HL-60/S4 treated with retinoic acid at 250 ng/mL for 4 days and 3 days (cell line): ENCODE results near the gene DPAGT1.
"Not testable (repeated sequence)": the region's sequence is repeated elsewhere in the genome, so short reads cannot be mapped to it uniquely, and the experiment has no call there.

Source experiments
- in situ Hi-C: fragments of 300-500 bp; cut with MboI; formaldehyde crosslinking; loops from 2 replicates; pipeline ENCODE4 v1.7.0; 2022; ENCODE audit warnings: low sequenced_read_pairs

The DPAGT1 gene

DNA sequence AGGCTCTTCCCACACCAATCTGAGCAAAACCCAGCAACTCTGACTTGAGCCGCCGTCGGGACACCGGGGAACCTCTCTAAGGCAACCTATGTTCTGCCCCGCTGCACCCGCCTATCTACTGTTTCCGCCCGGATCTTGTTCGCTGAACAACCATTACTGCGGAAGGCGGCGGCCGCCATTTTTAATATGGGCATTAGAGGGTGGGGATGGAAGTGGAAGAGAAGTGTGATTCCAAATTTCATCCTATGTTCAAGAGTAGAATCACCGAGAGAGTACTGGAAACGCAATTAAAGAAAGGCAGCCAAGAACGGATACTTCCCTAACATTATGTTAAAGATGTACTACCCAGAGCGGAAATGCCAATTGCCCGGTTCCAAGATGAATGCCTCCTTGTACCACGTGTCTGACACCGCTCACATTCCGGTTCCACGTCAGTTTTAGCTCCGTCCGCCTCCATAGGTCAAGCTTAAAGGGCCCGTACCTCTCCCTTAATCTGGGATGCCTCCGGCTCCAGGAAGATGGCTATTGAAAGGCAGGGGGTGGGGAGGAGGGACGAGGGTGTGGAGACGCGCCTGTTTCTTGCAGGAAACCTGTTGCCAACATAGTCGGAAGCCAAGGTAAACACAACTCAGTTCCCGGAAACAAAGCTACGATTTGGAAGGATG is at the start of gene DPAGT1:
Gene DPAGT1 (minus strand): TSS at position 95 of the 665 bp plus-strand sequence. CDS start 198 bp downstream, outside the sequence.
- in situ Hi-C loops = no loop called here

DNA sequence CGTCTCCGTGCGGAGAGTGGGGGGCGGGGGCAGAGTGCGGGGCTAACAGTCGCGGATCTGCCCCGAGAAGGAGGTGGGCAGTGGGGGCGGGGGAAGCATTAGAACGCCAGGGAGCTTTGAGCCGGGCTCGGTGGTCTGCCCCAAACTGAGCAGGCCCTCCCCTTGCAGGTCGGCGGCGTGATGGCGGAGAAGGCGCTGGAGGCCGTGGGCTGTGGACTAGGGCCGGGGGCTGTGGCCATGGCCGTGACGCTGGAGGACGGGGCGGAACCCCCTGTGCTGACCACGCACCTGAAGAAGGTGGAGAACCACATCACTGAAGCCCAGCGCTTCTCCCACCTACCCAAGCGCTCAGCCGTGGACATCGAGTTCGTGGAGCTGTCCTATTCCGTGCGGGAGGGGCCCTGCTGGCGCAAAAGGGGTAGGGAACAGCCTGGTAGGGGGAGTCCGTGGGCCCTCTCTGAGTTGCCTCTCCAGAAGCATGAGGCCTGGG is 48.2 kb upstream of the DPAGT1 start:
- in situ Hi-C loops = no loop called here

- in situ Hi-C loops = no loop called here
Observed at GRCh38 chr11:119149018-119149785, 47.5 kb upstream of the DPAGT1 start, which contains the start of gene ABCG4. TSS of gene ABCG4 (plus strand) at chr11:119149052. CDS start at chr11:119149966, 914 bp downstream.

DNA sequence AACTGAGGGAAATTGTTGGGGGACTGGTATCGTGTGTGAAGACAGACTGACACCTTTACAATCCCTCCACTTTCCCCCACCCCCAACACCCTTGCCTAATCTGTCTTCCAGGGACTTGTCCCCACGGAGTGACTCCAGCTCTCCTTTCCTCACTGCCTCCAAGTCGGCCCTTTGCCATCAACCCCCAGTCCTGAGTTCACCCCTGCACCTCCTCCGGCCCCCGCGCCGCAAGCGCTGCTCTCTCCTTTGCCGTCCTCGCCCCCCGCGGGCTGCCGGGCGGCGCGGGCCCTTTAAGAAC is 47.0 kb upstream of the DPAGT1 start:
- in situ Hi-C loops = no loop called here

DNA sequence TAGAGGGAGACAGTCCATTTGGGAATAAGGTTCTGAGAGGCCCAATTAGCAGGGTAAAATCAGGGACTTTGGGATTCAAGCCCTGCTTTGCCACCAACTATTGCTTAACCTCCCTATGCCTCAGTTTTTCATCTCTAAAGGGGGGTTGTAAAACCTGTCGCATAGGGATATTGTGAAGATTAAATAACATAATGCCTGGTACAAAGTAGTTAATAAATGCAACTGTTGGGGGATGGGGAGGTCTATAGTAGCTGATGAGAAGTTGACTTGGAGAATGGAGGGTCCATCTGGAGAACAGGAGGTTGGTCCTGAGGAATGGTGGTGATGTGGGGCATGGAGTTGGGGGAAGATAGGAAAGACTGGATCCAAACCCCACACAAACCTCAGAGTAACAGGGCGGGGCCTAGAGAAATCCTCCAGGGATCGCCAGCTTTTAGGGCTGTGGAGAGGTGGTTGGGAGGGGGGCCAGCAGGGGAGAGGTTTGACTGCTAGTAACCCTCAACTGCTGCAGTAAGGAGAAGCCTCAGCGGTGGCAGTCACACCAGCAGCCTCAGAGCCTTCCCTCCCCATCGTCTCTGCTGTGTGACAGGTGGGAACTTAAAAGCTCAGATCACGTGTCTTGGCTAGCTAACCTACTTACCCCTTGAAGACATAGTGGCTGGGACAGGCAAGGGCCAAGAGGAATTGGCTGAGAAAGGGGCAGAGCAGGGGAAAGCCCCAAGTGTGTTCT is 46.1 kb upstream of the DPAGT1 start:
- in situ Hi-C loops = no loop called here

DNA sequence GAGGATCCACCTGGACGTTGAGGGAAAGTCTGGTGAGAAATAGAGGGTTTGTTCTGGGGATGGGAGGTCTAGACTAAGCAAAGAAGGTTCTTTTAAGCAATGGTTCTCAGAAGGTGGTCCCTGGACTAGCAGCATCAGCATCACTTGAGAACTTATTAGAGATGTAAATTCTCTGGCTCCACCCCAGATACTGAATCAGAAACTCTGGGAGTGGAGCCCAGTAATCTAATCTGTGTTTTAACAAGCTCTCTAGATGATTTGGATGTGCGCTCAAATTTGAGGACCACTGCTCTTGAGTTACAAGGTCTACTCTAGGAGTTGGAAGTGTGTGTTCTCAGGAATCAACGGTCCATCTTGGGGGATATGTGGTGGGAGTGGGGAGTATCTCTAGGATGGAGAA is 43.9 kb upstream of the DPAGT1 start:
- in situ Hi-C loops = no loop called here

DNA sequence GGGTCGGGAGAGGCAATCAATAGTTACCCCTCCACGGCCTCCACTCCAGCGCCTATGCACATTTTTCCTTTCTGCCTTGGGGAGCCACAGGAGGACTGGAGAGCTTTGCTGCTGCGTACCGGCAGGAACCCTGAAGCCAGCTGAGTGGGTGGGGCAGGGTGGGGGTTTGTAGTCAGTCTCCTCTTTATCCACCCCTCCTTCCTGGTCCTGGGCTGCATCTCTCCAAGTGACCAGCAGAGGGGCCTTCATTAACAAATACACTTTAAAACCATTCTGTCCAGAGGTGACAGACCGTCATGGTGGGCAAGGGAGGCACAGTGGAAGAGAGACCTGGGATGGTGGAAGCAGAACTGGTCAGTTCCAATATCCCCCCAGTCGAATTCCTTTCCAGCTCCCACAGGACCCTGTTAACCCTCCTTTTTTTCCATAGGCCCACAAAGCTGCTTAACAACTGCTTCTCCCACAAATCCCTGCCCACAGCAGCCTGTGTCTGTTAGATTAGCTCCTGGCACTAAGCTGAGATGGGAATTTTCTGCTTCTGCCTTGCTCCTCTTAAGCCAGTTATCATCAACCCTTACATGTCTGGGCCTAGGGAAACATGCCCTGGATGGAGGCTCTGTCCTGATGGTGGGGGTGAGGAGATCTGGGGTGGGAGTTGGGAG is 43.3 kb upstream of the DPAGT1 start:
- in situ Hi-C loops = no loop called here

- in situ Hi-C loops = not testable (repeated sequence)
Observed at GRCh38 chr11:119139276-119139675, 37.6 kb upstream of the DPAGT1 start.

- in situ Hi-C loops = no loop called here
Observed at GRCh38 chr11:119134389-119134978, 32.8 kb upstream of the DPAGT1 start.

- in situ Hi-C loops = no loop called here
Observed at GRCh38 chr11:119130662-119131061, 29.0 kb upstream of the DPAGT1 start.

DNA sequence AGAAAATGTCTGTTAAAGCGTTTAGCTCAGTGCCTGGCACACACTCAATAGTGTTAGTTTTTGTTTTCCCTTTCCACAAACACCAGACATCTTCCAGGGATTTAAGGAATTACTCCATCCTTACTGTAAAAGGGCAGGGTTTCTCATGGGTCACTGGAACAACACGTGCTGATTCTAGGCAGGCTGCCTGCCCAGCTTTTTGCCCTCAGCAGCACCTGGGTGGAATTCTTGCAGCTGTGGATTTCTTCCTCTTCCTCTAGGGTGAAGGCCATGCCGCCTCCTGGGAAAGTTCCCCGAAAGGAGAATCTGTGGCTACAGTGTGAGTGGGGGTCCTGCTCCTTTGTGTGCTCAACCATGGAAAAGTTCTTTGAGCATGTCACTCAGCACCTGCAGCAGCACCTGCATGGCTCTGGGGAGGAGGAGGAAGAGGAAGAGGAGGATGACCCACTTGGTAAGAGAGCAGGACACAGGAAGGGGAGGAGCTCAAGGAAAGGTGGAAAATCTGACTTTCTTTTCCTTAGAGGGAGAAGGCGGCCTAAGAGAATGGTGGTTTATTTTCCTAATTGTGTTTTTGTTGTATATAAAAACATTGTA is 25.1 kb upstream of the DPAGT1 start:
- in situ Hi-C loops = no loop called here

DNA sequence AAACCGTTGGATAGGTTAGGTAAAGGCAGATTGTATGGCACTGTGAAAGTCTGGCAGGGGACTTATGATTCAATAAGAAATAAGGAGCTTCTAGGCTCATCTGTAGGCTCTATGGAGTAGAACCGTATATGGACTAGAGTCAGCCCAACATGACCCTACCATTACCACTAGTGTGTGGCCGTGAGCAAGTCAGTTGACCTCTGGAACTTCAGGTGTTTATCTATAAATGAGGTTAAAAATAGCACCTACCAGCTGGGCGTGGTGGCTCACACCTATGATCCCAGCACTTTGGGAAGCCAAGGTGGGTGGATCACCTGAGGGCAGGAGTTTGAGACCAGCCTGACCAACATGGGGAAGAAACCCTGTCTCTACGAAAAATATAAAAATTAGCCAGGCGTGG is 24.2 kb upstream of the DPAGT1 start:
- in situ Hi-C loops = no loop called here

GRCh38 chr11:119121811-119122124 is 20.1 kb upstream of the DPAGT1 start:
- in situ Hi-C loops = no loop called here

DNA sequence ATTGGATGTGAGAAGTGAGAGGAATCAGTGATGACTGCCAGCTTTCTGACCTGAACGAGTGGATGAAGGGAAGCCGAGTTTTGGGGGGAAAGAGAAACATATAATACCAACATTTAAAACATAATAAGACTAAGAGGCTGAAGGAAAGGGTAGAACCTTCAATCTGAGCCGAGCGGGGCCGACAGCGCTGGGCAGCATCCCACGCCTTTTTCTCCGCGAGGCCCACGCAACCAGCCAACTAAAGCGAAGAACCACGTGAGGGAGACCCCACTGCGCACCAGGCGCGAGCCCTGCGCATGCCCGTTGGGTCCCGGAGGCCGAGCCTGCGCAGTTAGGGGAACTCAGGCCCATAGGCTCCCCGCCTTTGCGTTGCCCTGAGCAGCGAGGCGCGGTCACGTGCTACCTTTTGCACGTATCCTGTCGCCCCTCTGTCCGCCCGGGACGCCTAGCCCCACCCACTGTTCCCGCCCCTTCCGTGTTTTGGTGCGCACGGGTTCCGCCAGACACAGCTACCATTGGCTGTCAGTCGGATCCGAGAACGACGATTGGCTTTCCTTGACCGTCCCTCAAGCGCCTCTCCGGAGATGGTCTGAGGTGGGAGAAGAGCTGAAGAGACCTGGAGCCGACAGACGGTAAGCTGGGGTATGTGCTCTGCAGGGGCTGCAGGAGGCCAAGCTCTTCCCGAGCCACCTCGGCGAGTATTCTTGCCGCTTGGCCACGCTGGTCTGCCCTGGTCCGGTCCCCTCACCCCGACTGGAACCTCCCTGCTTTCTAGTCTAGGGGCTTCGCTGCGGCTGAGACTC is 19.6 kb upstream of the DPAGT1 start, which contains the start of gene HINFP:
Gene HINFP (plus strand): TSS at position 573 of the 803 bp plus-strand sequence. CDS start 5,365 bp downstream, outside the sequence.
- in situ Hi-C loops = no loop called here

DNA sequence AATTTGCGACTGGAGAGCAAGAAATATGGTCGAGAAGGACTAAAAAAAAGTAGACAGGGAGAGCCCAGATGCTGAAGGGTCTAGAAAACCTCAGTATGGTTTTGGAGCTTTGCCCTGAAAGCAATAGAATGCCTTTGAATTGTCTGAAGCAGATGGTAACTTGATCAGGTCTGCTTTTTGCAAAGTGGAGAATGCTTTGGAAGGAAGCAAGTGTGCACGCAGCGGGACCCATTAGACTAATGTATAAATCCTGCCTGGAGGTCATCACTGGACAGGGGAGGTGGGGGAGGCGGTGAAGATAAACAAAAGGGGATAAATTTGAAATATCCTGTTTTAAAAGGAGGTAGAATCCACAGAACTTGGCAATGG is 19.0 kb upstream of the DPAGT1 start:
- in situ Hi-C loops = no loop called here

DNA sequence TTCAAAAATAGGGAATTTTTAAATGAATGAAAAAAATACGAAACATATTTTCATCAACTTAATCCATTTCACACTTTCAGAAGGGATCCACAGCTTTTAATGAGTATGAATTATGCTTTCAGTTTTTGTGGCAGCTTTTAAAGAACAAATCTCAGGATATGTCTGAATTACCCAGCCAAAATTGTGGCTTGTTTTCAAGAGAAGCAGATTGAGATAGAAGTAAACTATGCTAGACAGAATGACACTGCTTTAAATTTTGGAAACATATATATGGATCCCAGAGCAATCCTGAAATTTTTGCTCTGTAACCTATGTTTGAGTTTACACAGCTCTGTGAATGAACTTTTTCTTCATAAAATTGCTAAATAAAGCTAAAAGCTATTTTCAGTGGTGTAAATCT is 17.3 kb upstream of the DPAGT1 start:
- in situ Hi-C loops = no loop called here

GRCh38 chr11:119118227-119118626 is 16.6 kb upstream of the DPAGT1 start:
- in situ Hi-C loops = no loop called here

GRCh38 chr11:119117004-119117706 is 15.5 kb upstream of the DPAGT1 start:
- in situ Hi-C loops = no loop called here

DNA sequence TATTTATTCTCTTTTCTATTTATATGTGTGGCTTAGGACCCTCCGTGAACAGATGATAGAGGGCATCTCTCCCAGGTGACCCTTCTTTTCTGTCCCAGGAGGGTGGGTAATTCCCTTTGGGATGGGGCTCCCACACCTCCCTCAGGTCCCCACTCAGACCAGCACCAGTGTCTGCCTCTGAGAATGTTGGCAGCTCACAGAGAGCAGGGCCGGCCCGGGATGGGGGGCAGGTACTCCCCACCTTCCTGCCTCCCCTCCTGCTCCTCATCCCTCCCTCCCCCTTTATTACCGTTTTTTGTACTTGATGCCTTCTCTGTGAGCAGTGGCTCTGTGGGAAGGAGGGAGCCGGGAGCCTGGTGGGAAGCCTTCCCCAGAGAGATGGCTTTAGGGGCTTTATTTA is 14.9 kb upstream of the DPAGT1 start:
- in situ Hi-C loops = no loop called here
